Mesothelial cell of epicardium (in vitro differentiated cells): ENCODE results near the gene FNDC3A. TPM values are rescaled to one million over a fixed set of nuclear protein-coding genes. Genes with fewer than 3 reads are reported as not detected.

ENCODE experiments used
- DNase-seq, 2 experiments: peaks; one replicate each; pipeline ENCODE4 v3.0.0; 2021; ENCODE audit warnings: low spot score in 2 of 2; ENCODE audit not compliant: unreplicated experiment in 2 of 2
- H3K27ac Mint-ChIP-seq: 2 replicates; pipeline ENCODE4 v1.8.0; 2021; ENCODE audit warnings: mixed read lengths
- H3K27me3 Mint-ChIP-seq: 2 replicates; pipeline ENCODE4 v1.8.0; 2021; ENCODE audit warnings: low read depth, mixed read lengths
- H3K36me3 Mint-ChIP-seq: 2 replicates; pipeline ENCODE4 v1.8.0; 2021; ENCODE audit warnings: mixed read lengths
- H3K4me1 Mint-ChIP-seq: 2 replicates; pipeline ENCODE4 v1.8.0; 2021; ENCODE audit warnings: mixed read lengths
- H3K4me3 Mint-ChIP-seq: 2 replicates; pipeline ENCODE4 v1.8.0; 2021; ENCODE audit warnings: mild to moderate bottlenecking, moderate library complexity, mixed read lengths
- H3K9me3 Mint-ChIP-seq: 2 replicates; pipeline ENCODE4 v1.8.0; 2021; ENCODE audit warnings: mixed read lengths
- CTCF ChIP-seq: fragments of 200-600 bp; sonication (generic); IDR thresholded peaks from one replicate; pipeline ENCODE4 v1.5.0; 2021; ENCODE audit warnings: antibody characterized with exemption; ENCODE audit not compliant: unreplicated experiment
- total RNA-seq: library from RNA; stranded (reverse); gene quantifications from 3 replicates; pipeline ENCODE4 v1.2.1, GENCODE V29; 2021

FNDC3A gene
- total RNA-seq, 1 donor from 2014 or later = 94.1 TPM

DNA sequence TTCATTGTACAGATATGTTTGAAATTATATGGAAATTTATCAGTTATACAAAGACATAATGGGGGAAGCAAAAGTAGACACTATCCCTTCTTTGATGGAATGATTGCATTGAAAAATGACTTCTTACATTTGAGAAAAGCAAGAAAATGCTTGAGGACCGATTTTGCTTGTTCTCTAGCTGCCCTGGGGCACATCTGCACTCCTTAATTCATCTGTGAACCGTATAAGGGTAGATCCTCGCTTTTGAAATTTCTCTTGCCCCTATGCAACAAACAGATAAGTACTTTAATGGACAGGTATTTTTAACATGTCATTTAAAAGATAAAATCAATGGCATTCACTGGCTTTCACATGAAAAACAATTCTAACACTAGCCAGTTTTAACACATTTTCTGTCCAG lies 230.9 kb downstream of the FNDC3A start:
- no peaks in the 10 kb centered on the region for H3K27me3 Mint-ChIP-seq
- H3K36me3 Mint-ChIP-seq = peaks cover 47% of the 10 kb centered on the region
- H3K27ac Mint-ChIP-seq = no peak overlapping the region
- DNase-seq = no peak
- TF ChIP-seq CTCF = no peak
- peaks cover 4% of the 10 kb centered on the region for H3K9me3 Mint-ChIP-seq
- H3K4me1 Mint-ChIP-seq = no peaks in the 10 kb centered on the region
- H3K4me3 Mint-ChIP-seq = no peak overlapping the region

DNA sequence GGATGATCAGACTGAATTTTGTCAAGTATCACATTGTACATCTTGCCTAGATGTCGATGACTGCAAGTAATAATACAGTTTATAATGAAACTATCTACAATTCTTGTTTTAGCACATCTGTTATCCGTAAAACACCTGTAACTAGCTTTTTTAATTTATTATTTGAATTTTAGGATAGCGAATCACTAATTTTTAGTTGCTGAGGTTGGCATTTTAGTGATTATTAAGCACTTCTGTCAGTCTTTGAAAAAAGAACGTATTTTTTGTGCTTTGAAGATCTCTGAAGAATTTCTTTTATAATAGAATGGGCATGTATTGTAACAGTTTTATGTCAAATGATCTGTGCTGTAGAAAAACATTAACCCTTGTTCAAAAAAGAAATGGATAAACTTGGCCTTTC lies 232.9 kb downstream of the FNDC3A start:
- H3K27me3 Mint-ChIP-seq = no peaks in the 10 kb centered on the region
- H3K9me3 Mint-ChIP-seq = peaks cover 5% of the 10 kb centered on the region
- DNase-seq = no peak
- H3K4me3 Mint-ChIP-seq = no peak overlapping the region
- peaks cover 54% of the 10 kb centered on the region for H3K36me3 Mint-ChIP-seq
- H3K4me1 Mint-ChIP-seq = no peaks in the 10 kb centered on the region
- no peak for TF ChIP-seq CTCF
- no peak overlapping the region for H3K27ac Mint-ChIP-seq

GRCh38 chr13:49210114-49210513 lies 234.4 kb downstream of the FNDC3A start:
- Mint-ChIP-seq H3K36me3 (peaks cover 46% of the 10 kb centered on the region), H3K9me3 (peaks cover 5% of the 10 kb centered on the region), H3K27me3 (peaks cover under 1% of the 10 kb centered on the region), H3K4me1 (no peaks in the 10 kb centered on the region), H3K27ac (no peak overlapping the region), H3K4me3 (no peak overlapping the region)
- no peak for TF ChIP-seq CTCF
- no peak for DNase-seq

GRCh38 chr13:49210669-49211068 lies 235.0 kb downstream of the FNDC3A start:
- no peak overlapping the region for H3K27ac Mint-ChIP-seq
- no peak for TF ChIP-seq CTCF
- H3K27me3 Mint-ChIP-seq = peaks cover 4% of the 10 kb centered on the region
- H3K4me3 Mint-ChIP-seq = no peak overlapping the region
- no peak for DNase-seq
- peaks cover 5% of the 10 kb centered on the region for H3K9me3 Mint-ChIP-seq
- H3K4me1 Mint-ChIP-seq = no peaks in the 10 kb centered on the region
- peaks cover 43% of the 10 kb centered on the region for H3K36me3 Mint-ChIP-seq

DNA sequence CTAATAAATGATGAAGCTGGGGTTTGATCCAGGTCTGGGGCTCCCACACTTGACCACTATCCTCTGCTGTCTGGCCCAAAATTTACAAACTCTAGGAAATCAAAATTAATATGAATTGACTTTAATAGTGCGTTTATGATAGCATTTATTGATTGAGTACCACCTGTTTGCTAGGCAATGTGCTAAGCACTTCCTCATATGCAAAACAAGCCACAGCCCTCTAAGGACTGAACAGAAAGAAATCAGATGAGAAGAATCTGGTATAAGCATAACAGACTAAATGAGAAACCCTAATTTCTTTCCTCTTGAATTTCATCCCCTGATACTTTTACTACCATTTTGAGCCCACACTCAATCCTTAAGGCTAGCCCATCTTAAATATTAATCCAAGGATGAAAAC lies 237.8 kb downstream of the FNDC3A start:
- Mint-ChIP-seq H3K4me1 (peaks cover 6% of the 10 kb centered on the region), H3K9me3 (peaks cover 5% of the 10 kb centered on the region), H3K27me3 (peaks cover 32% of the 10 kb centered on the region), H3K4me3 (no peak overlapping the region), H3K27ac (no peak overlapping the region), H3K36me3 (peaks cover 25% of the 10 kb centered on the region)
- DNase-seq = no peak
- no peak for TF ChIP-seq CTCF
